ENCODE data around the gene ANGPTL5.

ANGPTL5 gene

DNA sequence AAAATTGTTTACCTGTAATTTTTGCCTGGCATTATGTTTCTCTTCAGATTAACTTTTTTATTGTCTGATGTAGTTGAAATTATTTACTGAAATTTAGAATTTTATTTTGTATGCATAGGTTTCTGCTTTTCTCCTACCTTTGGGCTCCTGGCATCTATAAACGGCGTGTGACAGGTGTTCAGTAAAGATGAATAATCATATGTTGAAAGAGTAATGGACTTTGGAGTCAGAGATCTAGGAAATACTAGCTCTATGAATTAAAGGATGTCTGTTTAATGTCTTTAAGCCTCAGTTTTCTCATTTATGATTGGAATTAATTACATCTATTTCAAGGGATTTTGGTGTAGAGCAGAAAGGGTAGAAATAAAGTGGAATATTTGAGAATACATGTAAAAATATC lies 7.2 kb upstream of the ANGPTL5 start:
- Histone ChIP-seq H3K9me3 (ENCODE audit: control insufficient read depth, insufficient read depth, low read length) (no peaks in the 10 kb centered on the region), H3K27me3 (ENCODE audit: control insufficient read depth, insufficient read depth, low read length) (no peaks in the 10 kb centered on the region), H3K27ac (ENCODE audit: low read depth, low read length) (no peak overlapping the region), H3K9ac (ENCODE audit: low read depth, low read length) (no peak overlapping the region), H3K36me3 (ENCODE audit: control insufficient read depth, insufficient read depth, low read length) (no peaks in the 10 kb centered on the region), H3K4me1 (ENCODE audit: control insufficient read depth, insufficient read depth, low read length) (no peaks in the 10 kb centered on the region), H3K4me3 (ENCODE audit: low read depth, low read length) (no peak overlapping the region)

DNA sequence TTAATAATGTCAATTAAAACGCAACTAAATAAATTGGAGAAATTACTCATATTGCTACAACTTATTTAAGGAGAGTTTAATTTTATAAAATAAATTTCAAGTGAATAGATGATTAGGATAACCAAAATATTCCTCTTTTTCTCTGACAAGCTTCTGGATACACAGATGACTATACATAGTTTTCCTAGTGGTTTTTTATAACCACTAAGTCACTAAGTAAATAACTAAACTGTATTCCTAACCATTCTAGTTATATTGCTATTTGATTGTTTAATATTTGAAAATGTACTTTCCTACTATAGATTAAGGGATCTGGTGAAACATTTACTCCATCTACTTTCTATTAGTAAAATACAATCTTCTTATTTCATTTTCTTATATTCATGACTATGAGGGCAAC lies 4.7 kb upstream of the ANGPTL5 start:
- peaks cover 5% of the 10 kb centered on the region; the same call in 1 of the 2 replicates for H3K4me1 ChIP-seq (ENCODE audit: control insufficient read depth, insufficient read depth, low read length)
- no peaks in the 10 kb centered on the region for H3K36me3 ChIP-seq (ENCODE audit: control insufficient read depth, insufficient read depth, low read length)
- H3K9ac ChIP-seq (ENCODE audit: low read depth, low read length), result no peak overlapping the region
- no peaks in the 10 kb centered on the region for H3K27me3 ChIP-seq (ENCODE audit: control insufficient read depth, insufficient read depth, low read length)
- H3K9me3 ChIP-seq (ENCODE audit: control insufficient read depth, insufficient read depth, low read length), result no peaks in the 10 kb centered on the region
- H3K4me3 ChIP-seq (ENCODE audit: low read depth, low read length), result no peak overlapping the region
- H3K27ac ChIP-seq (ENCODE audit: low read depth, low read length), result no peak overlapping the region

DNA sequence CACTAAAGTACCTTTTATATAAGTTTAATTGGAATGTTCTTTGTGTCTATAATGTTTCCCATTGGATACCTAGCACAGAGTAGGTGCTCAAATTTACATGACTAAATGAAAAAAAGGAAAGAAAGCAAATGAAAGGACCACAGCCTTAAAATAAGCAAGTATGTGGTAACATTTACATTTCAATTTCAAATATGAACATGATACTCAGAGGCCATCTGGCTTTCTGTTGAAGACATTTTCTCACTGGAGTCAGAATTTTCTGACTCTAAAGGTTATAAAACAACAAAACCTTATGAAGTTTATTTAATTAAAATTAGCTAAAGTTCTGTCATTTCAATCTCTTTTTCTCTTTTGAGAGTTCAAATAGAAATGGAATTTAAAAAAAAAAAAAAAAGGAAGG lies 904 bp upstream of the ANGPTL5 start:
- Histone ChIP-seq H3K36me3 (ENCODE audit: control insufficient read depth, insufficient read depth, low read length) (no peaks in the 10 kb centered on the region), H3K4me1 (ENCODE audit: control insufficient read depth, insufficient read depth, low read length) (peaks cover 16% of the 10 kb centered on the region), H3K27ac (ENCODE audit: low read depth, low read length) (no peak overlapping the region), H3K27me3 (ENCODE audit: control insufficient read depth, insufficient read depth, low read length) (no peaks in the 10 kb centered on the region), H3K4me3 (ENCODE audit: low read depth, low read length) (no peak overlapping the region), H3K9me3 (ENCODE audit: control insufficient read depth, insufficient read depth, low read length) (no peaks in the 10 kb centered on the region), H3K9ac (ENCODE audit: low read depth, low read length) (no peak overlapping the region)

DNA sequence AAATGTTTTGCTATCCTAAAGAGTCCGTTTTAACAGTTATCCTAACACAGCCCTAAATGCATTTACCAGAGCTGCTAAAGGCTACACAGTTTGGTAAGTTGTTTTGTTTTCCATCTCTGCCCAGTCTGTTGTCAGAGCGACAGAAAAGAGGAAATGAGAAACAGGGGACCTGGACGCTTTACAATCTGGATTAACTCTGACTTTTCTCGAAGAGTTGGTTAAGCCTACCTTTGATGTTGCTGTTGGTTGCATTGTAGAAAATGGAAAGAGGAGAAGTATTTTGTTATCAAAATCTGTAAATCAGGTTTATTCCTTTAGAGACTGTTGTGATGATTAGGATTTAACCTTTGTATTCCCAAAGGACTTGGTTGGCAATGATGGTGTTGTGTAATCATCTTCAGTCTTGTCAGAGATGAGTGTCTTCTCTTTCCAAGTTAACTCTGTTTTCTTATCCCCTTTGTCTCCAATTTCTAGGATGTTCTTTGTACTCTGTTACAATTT lies 481 bp downstream of the ANGPTL5 start:
- H3K9ac ChIP-seq (ENCODE audit: low read depth, low read length), result 0 out of 2 replicates have a peak overlapping the region, but pooled peaks have one; percentile 50
- peak overlapping the region; percentile 74 for H3K27ac ChIP-seq (ENCODE audit: low read depth, low read length)
- H3K27me3 ChIP-seq (ENCODE audit: control insufficient read depth, insufficient read depth, low read length), result no peaks in the 10 kb centered on the region
- H3K4me1 ChIP-seq (ENCODE audit: control insufficient read depth, insufficient read depth, low read length), result peaks cover 16% of the 10 kb centered on the region
- peak overlapping the region; percentile 86 for H3K4me3 ChIP-seq (ENCODE audit: low read depth, low read length)
- no peaks in the 10 kb centered on the region for H3K36me3 ChIP-seq (ENCODE audit: control insufficient read depth, insufficient read depth, low read length)
- H3K9me3 ChIP-seq (ENCODE audit: control insufficient read depth, insufficient read depth, low read length), result no peaks in the 10 kb centered on the region

DNA sequence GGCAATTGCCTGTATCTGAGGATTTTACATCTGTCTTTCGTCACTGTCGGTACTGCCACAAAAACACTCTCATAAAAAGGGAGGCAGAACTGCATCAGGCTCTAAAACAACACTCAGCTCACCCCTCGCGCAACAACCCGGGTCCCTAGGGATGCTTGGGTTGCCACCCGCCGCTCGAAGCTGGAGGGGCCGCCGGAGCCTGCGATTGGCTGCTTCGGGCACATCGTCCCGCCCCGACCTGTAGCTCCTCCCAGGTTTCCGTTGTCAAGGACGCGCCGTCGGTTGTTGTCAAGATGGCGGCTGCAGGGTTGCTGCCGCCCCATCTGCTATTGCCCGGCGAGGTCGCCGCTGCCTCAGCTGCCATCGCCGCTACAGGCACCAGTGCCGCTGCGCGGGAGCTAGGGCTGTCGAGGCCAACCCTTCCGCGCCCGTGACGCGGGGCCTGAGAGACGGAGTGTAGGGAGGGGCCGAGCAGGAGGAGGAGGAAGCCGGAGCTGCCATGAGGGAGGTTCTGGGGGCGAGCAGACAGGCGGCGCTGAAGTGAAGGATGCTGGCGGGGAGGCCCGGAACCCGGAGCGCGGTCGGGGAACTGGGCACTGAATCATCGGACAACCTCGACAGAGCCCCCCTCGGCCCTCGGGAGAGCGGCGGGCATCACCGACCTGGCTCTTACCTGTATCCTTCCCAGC lies 1.4 kb downstream of the ANGPTL5 start, which contains the start of gene CEP126:
Gene CEP126 (plus strand): TSS at position 273 of the 689 bp plus-strand sequence. CDS start 275 bp downstream, at position 548.
- peak within 1 kb of the TSS; percentile 86 for H3K4me3 ChIP-seq (ENCODE audit: low read depth, low read length)
- H3K9ac ChIP-seq (ENCODE audit: low read depth, low read length), result peak within 1 kb of the TSS; percentile 50; the same call in 1 of the 2 replicates
- H3K9me3 ChIP-seq (ENCODE audit: control insufficient read depth, insufficient read depth, low read length), result no peaks in the 10 kb centered on the region
- H3K36me3 ChIP-seq (ENCODE audit: control insufficient read depth, insufficient read depth, low read length), result no peaks in the 10 kb centered on the region
- H3K4me1 ChIP-seq (ENCODE audit: control insufficient read depth, insufficient read depth, low read length), result peaks cover 16% of the 10 kb centered on the region
- no peaks in the 10 kb centered on the region for H3K27me3 ChIP-seq (ENCODE audit: control insufficient read depth, insufficient read depth, low read length)
- peak within 1 kb of the TSS; percentile 74 for H3K27ac ChIP-seq (ENCODE audit: low read depth, low read length)

DNA sequence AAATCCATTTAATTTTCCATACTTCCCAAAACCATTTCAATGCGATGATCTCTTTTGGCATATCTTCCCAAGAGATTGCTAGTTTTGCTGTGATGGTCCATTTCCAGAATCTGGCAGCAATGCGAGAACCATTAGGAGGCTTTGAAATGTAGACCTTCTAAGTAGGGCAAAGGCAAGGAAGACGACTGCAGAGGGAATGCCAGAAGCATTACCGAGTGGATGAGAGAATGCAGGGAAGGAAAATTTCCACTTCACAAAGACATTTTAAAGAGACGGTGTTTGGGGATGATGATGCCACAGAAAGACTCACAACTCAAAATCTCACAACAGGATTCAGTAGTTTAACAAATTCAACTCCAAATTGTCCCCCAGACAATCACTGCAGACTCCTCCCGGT lies 2.0 kb downstream of the ANGPTL5 start:
- Histone ChIP-seq H3K36me3 (ENCODE audit: control insufficient read depth, insufficient read depth, low read length) (no peaks in the 10 kb centered on the region), H3K27ac (ENCODE audit: low read depth, low read length) (no peak overlapping the region), H3K9ac (ENCODE audit: low read depth, low read length) (no peak overlapping the region), H3K27me3 (ENCODE audit: control insufficient read depth, insufficient read depth, low read length) (no peaks in the 10 kb centered on the region), H3K9me3 (ENCODE audit: control insufficient read depth, insufficient read depth, low read length) (no peaks in the 10 kb centered on the region), H3K4me3 (ENCODE audit: low read depth, low read length) (peak overlapping the region; percentile 86), H3K4me1 (ENCODE audit: control insufficient read depth, insufficient read depth, low read length) (peaks cover 16% of the 10 kb centered on the region)

DNA sequence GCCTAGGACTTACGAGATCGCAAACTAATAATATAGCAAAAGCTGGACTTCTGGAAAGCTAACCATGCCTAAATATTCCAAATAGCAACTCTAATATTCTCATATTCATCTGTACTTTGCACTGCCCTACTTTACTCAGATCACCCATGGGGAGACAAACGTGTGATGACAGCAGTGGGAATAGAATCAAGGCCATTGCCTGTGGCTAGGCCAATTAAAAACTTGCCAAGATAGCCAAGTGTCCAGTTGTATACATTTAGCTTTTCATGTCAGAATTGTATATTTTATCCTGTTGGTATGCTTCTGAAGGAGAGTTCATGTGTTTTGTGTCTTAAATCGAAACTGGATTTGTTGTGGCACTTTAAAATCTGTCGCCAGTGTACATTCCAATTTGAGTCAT lies 2.7 kb downstream of the ANGPTL5 start:
- H3K9ac ChIP-seq (ENCODE audit: low read depth, low read length), result no peak overlapping the region
- H3K27ac ChIP-seq (ENCODE audit: low read depth, low read length), result no peak overlapping the region
- no peak overlapping the region for H3K4me3 ChIP-seq (ENCODE audit: low read depth, low read length)
- no peaks in the 10 kb centered on the region for H3K27me3 ChIP-seq (ENCODE audit: control insufficient read depth, insufficient read depth, low read length)
- no peaks in the 10 kb centered on the region for H3K9me3 ChIP-seq (ENCODE audit: control insufficient read depth, insufficient read depth, low read length)
- H3K4me1 ChIP-seq (ENCODE audit: control insufficient read depth, insufficient read depth, low read length), result peaks cover 16% of the 10 kb centered on the region
- H3K36me3 ChIP-seq (ENCODE audit: control insufficient read depth, insufficient read depth, low read length), result no peaks in the 10 kb centered on the region

DNA sequence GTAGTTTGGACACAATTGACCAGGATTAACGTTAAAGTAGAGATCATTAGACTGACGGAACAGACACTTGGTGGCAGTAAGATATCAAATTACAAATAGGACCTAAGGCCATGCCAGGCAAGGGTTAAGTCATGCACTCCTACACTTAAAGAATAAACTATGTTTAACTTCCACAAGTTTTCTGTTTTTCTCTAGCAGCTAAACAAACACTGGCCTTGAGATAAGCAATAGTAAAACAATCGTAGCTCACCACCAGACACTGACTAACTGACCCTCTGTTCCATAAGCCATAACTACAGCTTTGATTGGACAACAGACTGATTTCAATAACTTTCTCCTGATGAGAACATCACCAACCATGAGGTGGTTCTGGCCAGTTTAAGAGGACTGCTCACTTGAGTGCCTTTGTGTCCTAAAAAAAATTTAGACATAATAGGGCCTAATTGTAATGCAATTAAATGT lies 3.5 kb downstream of the ANGPTL5 start:
- no peak overlapping the region for H3K4me3 ChIP-seq (ENCODE audit: low read depth, low read length)
- H3K9me3 ChIP-seq (ENCODE audit: control insufficient read depth, insufficient read depth, low read length), result no peaks in the 10 kb centered on the region
- peaks cover 16% of the 10 kb centered on the region for H3K4me1 ChIP-seq (ENCODE audit: control insufficient read depth, insufficient read depth, low read length)
- H3K27ac ChIP-seq (ENCODE audit: low read depth, low read length), result no peak overlapping the region
- no peak overlapping the region for H3K9ac ChIP-seq (ENCODE audit: low read depth, low read length)
- no peaks in the 10 kb centered on the region for H3K27me3 ChIP-seq (ENCODE audit: control insufficient read depth, insufficient read depth, low read length)
- no peaks in the 10 kb centered on the region for H3K36me3 ChIP-seq (ENCODE audit: control insufficient read depth, insufficient read depth, low read length)

DNA sequence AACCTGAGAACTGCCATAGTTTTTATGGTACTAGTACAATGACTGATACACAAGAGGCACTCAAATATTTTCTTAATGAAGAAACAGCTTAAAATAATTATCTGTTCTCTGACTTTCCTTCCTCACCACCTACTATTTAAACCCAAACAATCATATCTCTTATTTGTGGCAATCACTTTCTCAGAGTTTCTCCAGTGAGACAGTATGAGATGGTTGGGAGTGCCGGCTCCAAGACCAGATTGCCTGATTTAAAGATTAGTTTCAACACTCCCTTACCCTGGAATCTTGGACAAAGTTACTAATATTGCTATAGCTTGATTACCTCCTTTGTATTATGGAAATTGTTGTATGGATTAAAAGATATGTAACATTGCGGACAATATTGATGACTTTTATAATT lies 7.2 kb downstream of the ANGPTL5 start:
- H3K27me3 ChIP-seq (ENCODE audit: control insufficient read depth, insufficient read depth, low read length), result no peaks in the 10 kb centered on the region
- H3K4me1 ChIP-seq (ENCODE audit: control insufficient read depth, insufficient read depth, low read length), result no peaks in the 10 kb centered on the region
- H3K9ac ChIP-seq (ENCODE audit: low read depth, low read length), result no peak overlapping the region
- H3K9me3 ChIP-seq (ENCODE audit: control insufficient read depth, insufficient read depth, low read length), result no peaks in the 10 kb centered on the region
- no peaks in the 10 kb centered on the region for H3K36me3 ChIP-seq (ENCODE audit: control insufficient read depth, insufficient read depth, low read length)
- H3K27ac ChIP-seq (ENCODE audit: low read depth, low read length), result no peak overlapping the region
- H3K4me3 ChIP-seq (ENCODE audit: low read depth, low read length), result no peak overlapping the region

DNA sequence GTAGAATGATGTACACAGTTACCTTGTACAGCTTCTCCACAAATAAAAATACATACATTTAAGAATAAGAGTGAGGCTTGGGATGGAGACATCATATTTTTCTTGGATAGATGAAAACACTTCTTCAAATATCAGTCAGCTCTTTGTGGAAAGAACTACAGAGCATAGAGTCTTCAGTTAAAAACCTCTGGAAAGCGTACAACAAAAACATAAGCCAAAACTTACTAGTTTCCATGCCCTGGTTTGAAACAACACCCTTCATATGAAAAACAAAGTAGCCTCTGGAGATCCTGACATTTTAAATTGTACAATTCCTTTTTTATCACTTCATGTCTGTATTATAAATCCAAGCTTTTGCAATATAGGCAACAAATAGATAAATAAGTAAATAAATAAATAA lies 8.5 kb downstream of the ANGPTL5 start:
- Histone ChIP-seq H3K9me3 (ENCODE audit: control insufficient read depth, insufficient read depth, low read length) (no peaks in the 10 kb centered on the region), H3K27ac (ENCODE audit: low read depth, low read length) (no peak overlapping the region), H3K27me3 (ENCODE audit: control insufficient read depth, insufficient read depth, low read length) (no peaks in the 10 kb centered on the region)

DNA sequence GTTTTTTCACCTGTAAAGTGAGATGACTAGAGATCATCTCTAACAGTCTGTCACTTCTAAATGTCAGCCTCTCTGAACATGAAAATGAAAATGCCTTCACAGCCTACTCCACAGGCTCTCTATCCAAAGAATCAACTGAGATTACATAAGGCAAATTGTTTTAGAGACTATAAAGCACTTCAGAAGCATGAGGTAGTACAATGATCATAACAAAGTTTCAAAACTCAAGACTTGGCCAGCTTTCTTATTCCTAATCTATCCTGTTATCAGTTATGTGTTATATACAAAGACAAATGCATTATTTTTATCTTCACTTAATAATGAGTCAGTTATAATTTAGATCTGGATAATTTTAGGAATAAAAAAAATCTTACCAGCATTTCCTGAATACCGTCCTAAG lies 21.8 kb downstream of the ANGPTL5 start:
- H3K36me3 ChIP-seq (ENCODE audit: control insufficient read depth, insufficient read depth, low read length), result no peaks in the 10 kb centered on the region
- H3K27me3 ChIP-seq (ENCODE audit: control insufficient read depth, insufficient read depth, low read length), result no peaks in the 10 kb centered on the region
- H3K4me1 ChIP-seq (ENCODE audit: control insufficient read depth, insufficient read depth, low read length), result no peaks in the 10 kb centered on the region
- H3K9me3 ChIP-seq (ENCODE audit: control insufficient read depth, insufficient read depth, low read length), result no peaks in the 10 kb centered on the region
- H3K9ac ChIP-seq (ENCODE audit: low read depth, low read length), result no peak overlapping the region
- H3K27ac ChIP-seq (ENCODE audit: low read depth, low read length), result no peak overlapping the region
- no peak overlapping the region for H3K4me3 ChIP-seq (ENCODE audit: low read depth, low read length)

More for the DNA sequence above, 8.5 kb downstream of the ANGPTL5 start:
- H3K9ac ChIP-seq (ENCODE audit: low read depth, low read length), result no peak overlapping the region
- H3K4me3 ChIP-seq (ENCODE audit: low read depth, low read length), result no peak overlapping the region
- H3K36me3 ChIP-seq (ENCODE audit: control insufficient read depth, insufficient read depth, low read length), result no peaks in the 10 kb centered on the region
- H3K4me1 ChIP-seq (ENCODE audit: control insufficient read depth, insufficient read depth, low read length), result no peaks in the 10 kb centered on the region
